Activated CD8-positive, alpha-beta T cell treated with anti-CD3 and anti-CD28 coated beads, Interleukin-2, amount 10 ng/mL, durations not matched to agents 7 days and 5 days (primary cell): ENCODE measurements around the gene KRTAP19-3. TPM values are rescaled to one million over a fixed set of nuclear protein-coding genes. Genes with fewer than 3 reads are reported as not detected.

Experiments used
- ATAC-seq: fragments of 150-1000 bp; cut with Tn5 transposase; one replicate; pipeline ENCODE4 v1.10.0; 2021; ENCODE audit warnings: moderate library complexity
- CTCF ChIA-PET: fragments of 350-600 bp; sonication (Branson Sonifier 250); formaldehyde crosslinking; loops from one replicate; lab custom pipeline; 2021; ENCODE audit warnings: antibody characterized with exemption; lab: Charles Lee
- POLR2A ChIA-PET: fragments of 350-600 bp; sonication (Branson Sonifier 250); formaldehyde crosslinking; loops from one replicate; lab custom pipeline; 2021; ENCODE audit warnings: antibody characterized with exemption; lab: Charles Lee
- DNase-seq: peaks from one replicate; pipeline ENCODE4 v3.0.0-alpha.2; 2020
- H3K27ac Mint-ChIP-seq: one replicate; pipeline ENCODE4 v1.8.0; 2021; ENCODE audit warnings: mild to moderate bottlenecking, mixed read lengths
- H3K27me3 Mint-ChIP-seq: one replicate; pipeline ENCODE4 v1.8.0; 2021; ENCODE audit warnings: low read depth, mixed read lengths
- H3K36me3 Mint-ChIP-seq: one replicate; pipeline ENCODE4 v1.8.0; 2021; ENCODE audit warnings: low read depth, mixed read lengths
- H3K4me1 Mint-ChIP-seq: one replicate; pipeline ENCODE4 v1.8.0; 2021; ENCODE audit warnings: low read depth, mixed read lengths
- H3K4me3 Mint-ChIP-seq: one replicate; pipeline ENCODE4 v1.8.0; 2021; ENCODE audit warnings: mild to moderate bottlenecking, mixed read lengths
- H3K9me3 Mint-ChIP-seq: one replicate; pipeline ENCODE4 v1.8.0; 2022; ENCODE audit warnings: mixed read lengths; ENCODE audit not compliant: insufficient read depth
- total RNA-seq, 2 experiments: library from RNA; stranded (reverse); gene quantifications; one replicate each; pipeline ENCODE4 v1.2.3, GENCODE V29; 2021

The KRTAP19-3 gene
- total RNA-seq, 2 experiments from 2014 or later: not detected

DNA sequence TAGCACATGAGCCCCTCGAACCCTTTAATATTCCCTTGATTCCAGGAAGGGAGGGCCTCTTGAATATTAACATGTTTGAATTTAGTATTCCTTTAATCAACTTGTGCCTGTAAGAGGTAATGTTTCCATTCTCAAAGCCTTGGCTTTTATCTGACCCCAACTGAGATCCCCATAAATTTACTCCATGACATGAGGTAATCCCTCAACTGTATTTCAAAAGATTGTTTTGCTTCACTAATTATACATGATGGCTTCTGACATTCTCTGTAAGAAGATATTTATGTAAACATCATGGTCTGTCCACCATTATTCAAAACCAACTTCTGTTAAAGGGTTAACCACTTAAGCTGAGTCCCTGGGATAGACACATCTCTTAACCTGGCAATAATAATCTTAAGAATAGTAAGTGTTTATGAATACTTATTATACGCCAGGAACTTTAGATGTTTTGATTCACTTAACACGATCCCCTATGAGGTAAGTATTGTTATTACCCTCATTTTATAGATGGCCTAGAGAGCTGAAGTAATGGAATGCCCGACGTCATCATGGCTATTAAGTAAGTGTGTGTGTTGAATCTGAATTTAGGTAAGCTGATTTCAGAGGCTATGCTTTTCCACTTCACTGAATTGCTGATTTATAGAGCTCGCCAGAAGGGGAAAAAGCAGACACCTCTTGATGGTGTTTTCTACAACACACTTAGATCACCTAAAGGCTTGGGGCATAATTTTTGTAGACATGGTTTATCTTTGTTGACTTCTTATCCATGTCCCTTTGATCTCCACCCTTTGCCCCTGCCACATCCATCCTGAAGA is 22.7 kb downstream of the KRTAP19-3 start:
- H3K4me3 Mint-ChIP-seq: no peak overlapping the region
- no peaks in the 10 kb centered on the region for H3K4me1 Mint-ChIP-seq
- CTCF ChIA-PET: interaction anchor here (0.6 kb wide), 1 partner anchor 601 kb away, joined by 3 read pairs; no protein-coding TSS in a partner anchor
- ATAC-seq: no peak
- DNase-seq: no peak
- H3K27ac Mint-ChIP-seq: no peak overlapping the region
- no peaks in the 10 kb centered on the region for H3K36me3 Mint-ChIP-seq
- no peaks in the 10 kb centered on the region for H3K27me3 Mint-ChIP-seq
- no peaks in the 10 kb centered on the region for H3K9me3 Mint-ChIP-seq
- POLR2A ChIA-PET: no interaction called here

GRCh38 chr21:30463713-30464112 is 28.1 kb downstream of the KRTAP19-3 start:
- ChIA-PET POLR2A (no interaction called here), CTCF (no interaction called here)
- Mint-ChIP-seq H3K4me3 (no peak overlapping the region), H3K36me3 (no peaks in the 10 kb centered on the region), H3K9me3 (no peaks in the 10 kb centered on the region), H3K4me1 (no peaks in the 10 kb centered on the region), H3K27ac (no peak overlapping the region), H3K27me3 (no peaks in the 10 kb centered on the region)
- no peak for ATAC-seq
- no peak for DNase-seq

DNA sequence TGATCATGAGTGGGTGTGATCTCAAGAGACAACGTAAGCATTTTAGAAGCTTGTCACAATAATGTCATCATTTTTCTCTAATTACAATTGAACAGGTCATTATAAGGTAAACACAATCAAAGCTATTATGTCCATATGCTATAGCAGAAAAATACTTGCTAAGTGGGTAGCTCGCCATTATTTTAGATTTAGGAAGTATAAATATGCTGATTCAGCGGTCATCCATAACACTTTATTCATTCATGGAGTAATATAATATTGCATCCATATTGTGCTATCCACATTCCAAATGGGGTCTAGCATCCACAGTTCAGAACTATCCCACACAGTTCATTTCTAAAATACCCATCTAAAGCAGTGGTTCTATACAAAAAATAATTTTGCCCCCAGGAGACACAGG is 43.3 kb downstream of the KRTAP19-3 start:
- ChIA-PET POLR2A (no interaction called here), CTCF (no interaction called here)
- no peak for DNase-seq
- H3K27ac Mint-ChIP-seq: no peak overlapping the region
- peaks cover 5% of the 10 kb centered on the region for H3K4me1 Mint-ChIP-seq
- ATAC-seq: no peak
- no peaks in the 10 kb centered on the region for H3K36me3 Mint-ChIP-seq
- no peaks in the 10 kb centered on the region for H3K27me3 Mint-ChIP-seq
- no peak overlapping the region for H3K4me3 Mint-ChIP-seq
- H3K9me3 Mint-ChIP-seq: no peaks in the 10 kb centered on the region

GRCh38 chr21:30447056-30447455 is 44.8 kb downstream of the KRTAP19-3 start:
- ATAC-seq: no peak
- ChIA-PET POLR2A (no interaction called here), CTCF (no interaction called here)
- Mint-ChIP-seq H3K36me3 (no peaks in the 10 kb centered on the region), H3K4me3 (no peak overlapping the region), H3K4me1 (peaks cover 5% of the 10 kb centered on the region), H3K27me3 (no peaks in the 10 kb centered on the region), H3K27ac (no peak overlapping the region), H3K9me3 (no peaks in the 10 kb centered on the region)
- DNase-seq: no peak

DNA sequence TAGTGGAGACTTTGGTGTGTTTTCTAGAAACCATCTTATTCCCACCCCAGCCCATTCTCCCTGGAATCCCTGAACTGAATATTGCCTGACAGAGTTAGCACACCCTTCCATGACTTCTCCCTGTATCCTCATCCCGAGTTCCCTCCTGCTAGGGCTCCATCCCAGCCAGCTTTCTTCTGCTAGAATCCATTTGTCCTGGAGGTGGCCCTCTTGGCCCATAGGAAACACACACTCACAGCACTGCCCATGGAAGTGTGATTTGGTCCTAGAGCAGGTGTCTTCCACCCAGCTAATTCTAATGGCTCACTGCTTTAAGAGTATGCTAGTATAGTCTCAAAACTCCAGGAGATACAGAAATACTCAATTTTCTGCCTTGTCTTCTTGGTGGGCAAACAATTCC is 47.6 kb downstream of the KRTAP19-3 start:
- no peaks in the 10 kb centered on the region for H3K36me3 Mint-ChIP-seq
- ATAC-seq: no peak
- no peak overlapping the region for H3K27ac Mint-ChIP-seq
- ChIA-PET POLR2A (no interaction called here), CTCF (no interaction called here)
- H3K4me1 Mint-ChIP-seq: peaks cover 5% of the 10 kb centered on the region
- no peak for DNase-seq
- no peaks in the 10 kb centered on the region for H3K9me3 Mint-ChIP-seq
- no peaks in the 10 kb centered on the region for H3K27me3 Mint-ChIP-seq
- no peak overlapping the region for H3K4me3 Mint-ChIP-seq

- Mint-ChIP-seq H3K27ac (no peak overlapping the region), H3K36me3 (no peaks in the 10 kb centered on the region), H3K27me3 (no peaks in the 10 kb centered on the region), H3K4me3 (no peak overlapping the region), H3K4me1 (peaks cover 5% of the 10 kb centered on the region), H3K9me3 (no peaks in the 10 kb centered on the region)
- ATAC-seq (no peak), DNase-seq (no peak)
- POLR2A ChIA-PET: no interaction called here
- CTCF ChIA-PET: interaction anchor here (0.6 to 1.6 kb wide), 2 partner anchors 8 to 10 kb away, joined by 3 to 5 read pairs; no protein-coding TSS in a partner anchor
Observed at GRCh38 chr21:30443226-30443625, 48.6 kb downstream of the KRTAP19-3 start.

Other genes starting within 250 kb of the KRTAP19-3 start
- gene KRTAP24-1, start 209.1 kb downstream of the KRTAP19-3 start, total RNA-seq: not detected
- gene KRTAP25-1, start 202.5 kb downstream of the KRTAP19-3 start, total RNA-seq: not detected
- gene KRTAP26-1, start 171.7 kb downstream of the KRTAP19-3 start, total RNA-seq: not detected
- not detected for gene KRTAP27-1, start 154.3 kb downstream of the KRTAP19-3 start, total RNA-seq
- gene KRTAP23-1, start 143.4 kb downstream of the KRTAP19-3 start, total RNA-seq: not detected
- gene KRTAP13-2, start 119.7 kb downstream of the KRTAP19-3 start, total RNA-seq: not detected
- gene KRTAP13-1, start 96.0 kb downstream of the KRTAP19-3 start, total RNA-seq: not detected
- gene KRTAP13-3, start 66.1 kb downstream of the KRTAP19-3 start, total RNA-seq: not detected
- not detected for gene KRTAP13-4, start 61.8 kb downstream of the KRTAP19-3 start, total RNA-seq
- gene KRTAP15-1, start 51.7 kb downstream of the KRTAP19-3 start, total RNA-seq: not detected
- gene KRTAP19-1, start 11.6 kb downstream of the KRTAP19-3 start, total RNA-seq: not detected
- gene KRTAP19-2, start 4.6 kb downstream of the KRTAP19-3 start, total RNA-seq: not detected
- gene KRTAP19-4, start 5.2 kb upstream of the KRTAP19-3 start, total RNA-seq: not detected
- not detected for gene KRTAP19-5, start 10.1 kb upstream of the KRTAP19-3 start, total RNA-seq
- gene KRTAP19-6, start 49.9 kb upstream of the KRTAP19-3 start, total RNA-seq: not detected
- not detected for gene KRTAP19-7, start 69.3 kb upstream of the KRTAP19-3 start, total RNA-seq
- not detected for gene KRTAP22-2, start 98.4 kb upstream of the KRTAP19-3 start, total RNA-seq
- not detected for gene KRTAP6-3, start 100.4 kb upstream of the KRTAP19-3 start, total RNA-seq
- gene KRTAP6-2, start 106.9 kb upstream of the KRTAP19-3 start, total RNA-seq: not detected
- not detected for gene KRTAP22-1, start 109.1 kb upstream of the KRTAP19-3 start, total RNA-seq
- gene KRTAP6-1, start 121.9 kb upstream of the KRTAP19-3 start, total RNA-seq: not detected
- gene KRTAP20-1, start 124.4 kb upstream of the KRTAP19-3 start, total RNA-seq: not detected
- not detected for gene KRTAP20-4, start 128.6 kb upstream of the KRTAP19-3 start, total RNA-seq
- gene KRTAP20-2, start 143.2 kb upstream of the KRTAP19-3 start, total RNA-seq: not detected
- not detected for gene KRTAP20-3, start 150.9 kb upstream of the KRTAP19-3 start, total RNA-seq
- gene KRTAP21-3, start 226.8 kb upstream of the KRTAP19-3 start, total RNA-seq: not detected